Right lobe of liver (tissue), 4 donors: ENCODE results near the gene RASA2.

Experiments
- POLR2A ChIP-seq: fragments of 450-650 bp; IDR thresholded peaks from one replicate; pipeline ENCODE4 v1.6.1; 2017; ENCODE audit warnings: antibody characterized with exemption, mild to moderate bottlenecking
- TF ChIP-seq, protein P1 (sequence below), 4 donors: fragments of 200-600 bp in 3 of 4; fragments of 450-650 bp in 1 of 4; IDR thresholded peaks; one replicate each; pipeline versions ENCODE4 v1.5.1 to v1.8.0; 2016 to 2022; ENCODE audit warnings: antibody characterized with exemption in 4 of 4, mild to moderate bottlenecking in 2 of 4
- donor health status: DM: no; HTN: no; CAD: no.
- donor health status: DM: no; HTN: no; CAD: no.
- donor health status: DM: no; HTN: yes; CAD: no.

- TF ChIP-seq, protein P1, sequence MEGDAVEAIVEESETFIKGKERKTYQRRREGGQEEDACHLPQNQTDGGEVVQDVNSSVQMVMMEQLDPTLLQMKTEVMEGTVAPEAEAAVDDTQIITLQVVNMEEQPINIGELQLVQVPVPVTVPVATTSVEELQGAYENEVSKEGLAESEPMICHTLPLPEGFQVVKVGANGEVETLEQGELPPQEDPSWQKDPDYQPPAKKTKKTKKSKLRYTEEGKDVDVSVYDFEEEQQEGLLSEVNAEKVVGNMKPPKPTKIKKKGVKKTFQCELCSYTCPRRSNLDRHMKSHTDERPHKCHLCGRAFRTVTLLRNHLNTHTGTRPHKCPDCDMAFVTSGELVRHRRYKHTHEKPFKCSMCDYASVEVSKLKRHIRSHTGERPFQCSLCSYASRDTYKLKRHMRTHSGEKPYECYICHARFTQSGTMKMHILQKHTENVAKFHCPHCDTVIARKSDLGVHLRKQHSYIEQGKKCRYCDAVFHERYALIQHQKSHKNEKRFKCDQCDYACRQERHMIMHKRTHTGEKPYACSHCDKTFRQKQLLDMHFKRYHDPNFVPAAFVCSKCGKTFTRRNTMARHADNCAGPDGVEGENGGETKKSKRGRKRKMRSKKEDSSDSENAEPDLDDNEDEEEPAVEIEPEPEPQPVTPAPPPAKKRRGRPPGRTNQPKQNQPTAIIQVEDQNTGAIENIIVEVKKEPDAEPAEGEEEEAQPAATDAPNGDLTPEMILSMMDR (IDR thresholded peaks at IDR 0.05): no peak
- no peak for TF ChIP-seq POLR2A
Observed at GRCh38 chr3:141529256-141529655, 42.4 kb downstream of the RASA2 start.
